Ovary (tissue), 3 donors: ENCODE measurements around the gene ANKS1B.

Experiments used
- CTCF ChIP-seq, 3 donors: fragments of 450-650 bp in 2 of 3; fragments of 200-600 bp in 1 of 3; IDR thresholded peaks; one replicate each; pipeline versions ENCODE4 v1.5.1 to v1.8.0; 2016 to 2022; ENCODE audit warnings: antibody characterized with exemption in 3 of 3, mild to moderate bottlenecking in 1 of 3
- EP300 ChIP-seq: sonication (generic); formaldehyde crosslinking; IDR thresholded peaks from one replicate; pipeline ENCODE4 v1.6.1; 2017; ENCODE audit warnings: antibody characterized with exemption
- POLR2A ChIP-seq: fragments of 450-650 bp; IDR thresholded peaks from one replicate; pipeline ENCODE4 v1.6.1; 2017; ENCODE audit warnings: antibody characterized with exemption, mild to moderate bottlenecking, moderate library complexity
- donor health status: DM: no; HTN: no; CAD: no.

- TF ChIP-seq CTCF (IDR thresholded peaks at IDR 0.05) (no peak), POLR2A (no peak), EP300 (no peak)
Measured at GRCh38 chr12:98758331-98758730, 1226.4 kb downstream of the ANKS1B start.
